Stimulated activated CD4-positive, alpha-beta T cell treated with anti-CD3 and anti-CD28 coated beads, Interleukin-12 subunit alpha, Interleukin-12 subunit beta, amount 100 ng/mL, for 4 hours (primary cell): Measurements from ENCODE around the gene SMCO4.
"Not testable (repeated sequence)": the region's sequence is repeated elsewhere in the genome, so short reads cannot be mapped to it uniquely, and the experiment has no call there.

Source experiments
- DNase-seq: peaks from one replicate; pipeline ENCODE4 v3.0.0-alpha.2; 2020

The SMCO4 gene

DNA sequence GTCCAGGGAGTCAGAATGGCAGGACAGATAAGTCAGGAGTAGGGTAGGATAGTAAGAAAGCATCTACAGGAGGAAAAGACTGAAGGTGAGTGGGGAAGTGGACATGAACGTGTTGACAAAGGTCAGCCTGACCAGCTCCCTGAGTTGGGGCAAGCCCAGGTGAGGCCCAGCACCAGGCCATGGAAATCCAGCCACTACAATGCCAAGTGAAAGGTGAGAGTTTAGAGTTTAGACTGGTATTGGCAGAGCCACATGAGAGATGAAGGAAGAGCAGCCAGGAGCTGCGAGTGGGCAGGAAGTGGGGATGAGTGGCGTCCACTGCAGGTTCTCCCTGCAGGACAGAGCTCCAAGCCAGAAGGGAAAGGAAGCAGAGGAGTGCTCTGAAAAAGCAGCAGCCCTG, 16.5 kb upstream of the SMCO4 start:
- DNase-seq: no peak

DNA sequence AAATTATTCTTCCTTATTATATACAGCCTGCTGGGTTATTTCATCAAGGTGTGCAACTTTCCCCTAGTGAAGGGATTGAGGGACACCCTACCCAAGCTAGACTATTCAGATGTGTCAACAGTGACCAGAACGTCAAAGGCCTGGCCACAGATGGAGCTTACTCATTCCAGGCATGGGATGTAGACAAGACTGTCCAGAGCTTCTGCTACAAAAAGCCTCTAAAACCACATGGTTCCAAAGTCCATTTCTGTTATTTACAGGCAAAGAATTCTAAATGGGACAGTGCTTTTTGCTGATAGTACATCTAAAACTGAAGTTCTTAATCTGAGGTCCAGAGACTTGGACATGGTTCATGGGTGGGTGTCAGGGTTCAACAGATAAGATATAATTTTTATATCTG, 9.7 kb upstream of the SMCO4 start:
- no peak for DNase-seq

DNA sequence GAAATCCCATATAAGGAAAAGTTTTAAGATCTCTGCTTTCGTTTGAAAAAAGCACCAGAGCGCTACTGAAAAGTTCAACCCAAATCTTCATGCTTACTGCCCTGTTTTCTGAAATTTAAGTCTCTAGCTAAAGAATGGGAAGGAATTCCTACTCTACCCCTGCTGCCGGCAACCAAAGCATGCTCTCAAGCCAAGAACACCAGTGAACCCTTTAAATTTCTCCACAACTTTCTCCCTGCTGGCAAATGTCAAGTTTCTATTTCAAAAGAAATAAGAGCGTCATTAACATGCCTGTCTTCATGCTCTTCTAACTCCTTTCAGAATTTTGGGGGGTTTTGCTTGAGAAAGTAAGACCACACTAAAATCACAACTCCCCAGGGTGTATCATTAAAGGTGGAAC, 6.8 kb upstream of the SMCO4 start:
- DNase-seq: no peak

- DNase-seq: no peak
Measured at GRCh38 chr11:93548679-93549319, 5.6 kb upstream of the SMCO4 start.

DNA sequence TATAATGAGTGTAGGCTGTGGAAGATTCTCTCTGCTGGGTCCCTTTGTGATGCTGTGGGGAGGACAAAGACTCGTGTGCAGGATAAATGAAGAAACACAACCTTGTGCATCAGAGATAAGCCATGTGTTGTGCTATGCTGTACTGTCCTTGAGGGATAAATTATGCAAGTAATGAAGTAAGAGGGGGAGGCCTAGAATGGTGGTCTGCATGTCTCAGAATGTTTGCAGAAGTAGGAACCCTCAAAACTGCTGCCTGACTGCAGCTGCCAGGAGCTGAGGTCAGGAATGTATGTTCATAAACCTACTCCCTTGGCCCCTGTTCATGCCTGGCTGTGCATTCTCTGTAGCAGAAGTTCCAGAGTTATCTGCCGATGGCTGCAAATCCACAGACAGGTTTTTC, 4.6 kb upstream of the SMCO4 start:
- DNase-seq: no peak

GRCh38 chr11:93547028-93547427, 3.8 kb upstream of the SMCO4 start:
- no peak for DNase-seq

- DNase-seq: no peak
Measured at GRCh38 chr11:93545566-93545965, 2.4 kb upstream of the SMCO4 start.

DNA sequence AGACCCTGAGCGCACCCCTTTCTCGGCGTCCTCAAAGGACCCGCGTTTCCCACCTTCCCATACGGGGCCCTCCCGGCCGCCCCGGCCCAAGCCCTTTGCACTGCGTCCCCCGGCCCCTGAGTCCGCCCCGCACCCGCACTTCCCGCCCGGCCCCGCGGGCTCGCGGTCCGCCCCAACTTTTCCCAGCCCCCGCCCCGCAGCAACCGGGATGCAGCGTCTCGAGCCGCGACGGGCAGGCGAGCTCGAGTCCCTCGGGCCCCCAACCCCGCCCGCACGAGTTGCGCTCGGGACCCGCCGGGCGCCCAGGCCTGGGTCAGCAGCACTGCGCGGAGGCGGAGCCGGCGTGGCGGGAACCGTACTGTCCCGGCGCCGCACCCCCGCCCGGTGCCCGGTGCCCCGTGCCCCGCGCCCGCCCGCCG, 371 bp downstream of the SMCO4 start:
- no peak for DNase-seq

GRCh38 chr11:93541884-93542810, 1.0 kb downstream of the SMCO4 start:
- peak; percentile 29 for DNase-seq

- DNase-seq: no peak
Measured at GRCh38 chr11:93540896-93541553, 2.2 kb downstream of the SMCO4 start.

DNA sequence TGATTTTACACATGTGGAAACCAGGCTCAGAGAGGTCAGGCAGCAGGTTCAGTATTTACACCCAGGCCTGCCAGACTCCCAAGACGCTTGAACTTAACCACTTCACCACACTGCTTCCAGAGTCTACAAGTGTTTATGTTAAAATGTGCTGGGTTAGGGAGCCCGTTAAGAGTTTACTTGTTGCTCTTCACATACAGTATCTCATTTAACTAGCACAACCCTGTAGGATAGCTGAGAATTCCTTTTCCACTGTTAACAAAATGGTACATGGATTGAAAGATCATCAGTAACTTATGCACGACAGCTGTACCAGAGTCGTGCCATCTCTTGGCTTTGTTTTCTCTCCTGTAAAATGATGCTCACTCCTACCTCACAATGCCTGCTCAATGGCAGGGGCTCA, 2.9 kb downstream of the SMCO4 start:
- DNase-seq: no peak

DNA sequence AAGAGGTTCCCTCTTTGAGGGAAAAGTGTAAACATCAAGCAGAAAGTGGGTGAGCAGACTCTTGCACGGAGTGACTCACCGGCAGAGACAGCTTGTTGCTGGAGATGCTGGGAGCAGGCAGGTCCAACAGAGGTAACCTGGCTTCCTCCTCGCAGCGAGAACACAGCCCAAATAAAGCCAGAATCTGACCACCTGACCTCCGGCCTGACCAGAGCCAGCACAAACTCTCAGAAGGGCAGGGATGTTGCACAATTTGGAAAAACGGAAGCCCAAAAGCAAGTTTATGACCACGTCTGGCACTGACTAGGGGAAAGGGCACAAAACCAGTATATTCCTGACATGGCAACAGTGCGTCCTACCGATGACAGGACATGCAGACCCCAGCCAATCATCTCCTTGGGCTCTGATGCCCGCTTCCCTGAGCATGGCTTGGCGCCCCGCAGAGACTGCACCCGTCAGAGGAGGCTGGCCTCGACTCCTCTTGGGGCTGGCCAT, 5.4 kb downstream of the SMCO4 start:
- DNase-seq: no peak

DNA sequence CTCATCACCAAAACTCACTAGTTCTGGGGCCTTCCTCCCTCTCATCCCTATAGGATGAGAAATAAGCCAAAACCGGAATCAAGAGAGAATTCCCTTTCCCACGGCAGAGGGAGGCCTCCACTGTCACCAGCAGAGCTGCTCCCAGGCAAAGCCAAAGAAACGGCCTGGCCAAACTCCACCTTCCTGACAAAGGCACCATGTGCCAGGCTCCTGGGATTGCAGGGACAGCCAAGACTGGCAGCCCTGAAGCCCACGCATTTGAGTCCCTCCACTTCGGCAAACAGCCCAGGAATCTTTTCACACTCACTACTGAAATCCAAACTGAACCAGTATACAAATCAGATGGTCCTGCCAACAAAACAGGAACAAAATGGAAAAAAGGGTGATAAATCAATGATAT, 6.1 kb downstream of the SMCO4 start:
- DNase-seq: no peak

- no peak for DNase-seq
Measured at GRCh38 chr11:93536101-93536861, 6.9 kb downstream of the SMCO4 start.

- DNase-seq: not testable (repeated sequence)
Measured at GRCh38 chr11:93535578-93535977, 7.6 kb downstream of the SMCO4 start.

DNA sequence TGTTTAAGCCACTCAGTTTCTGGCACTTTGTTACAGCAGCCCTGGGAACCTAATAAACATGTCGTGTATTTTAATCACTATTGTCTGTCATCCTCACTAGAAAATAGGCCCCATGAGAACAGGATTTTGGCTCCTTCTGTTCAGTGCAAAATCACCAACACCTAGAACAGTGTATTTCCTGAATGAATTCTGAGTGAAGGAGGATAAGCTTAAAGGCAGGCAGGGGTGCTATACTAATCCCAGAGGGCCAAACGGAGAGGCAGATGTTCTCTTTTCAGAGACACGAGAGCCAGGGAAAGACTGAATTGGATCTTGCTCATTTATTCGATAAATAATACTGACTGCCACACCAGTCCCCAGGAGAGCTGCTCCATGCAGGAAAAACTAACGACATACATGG, 10.4 kb downstream of the SMCO4 start:
- DNase-seq: no peak

- no peak for DNase-seq
Measured at GRCh38 chr11:93532281-93532789, 10.9 kb downstream of the SMCO4 start.

- no peak for DNase-seq
Measured at GRCh38 chr11:93530468-93530826, 12.7 kb downstream of the SMCO4 start.

GRCh38 chr11:93529707-93530467, 13.3 kb downstream of the SMCO4 start:
- DNase-seq: no peak

- no peak for DNase-seq
Measured at GRCh38 chr11:93528757-93529645, 14.2 kb downstream of the SMCO4 start.

GRCh38 chr11:93528252-93528651, 14.9 kb downstream of the SMCO4 start:
- no peak for DNase-seq
